GM12892 (cell line): ENCODE results near the gene CCDC154.

ENCODE experiments used
- DNase-seq: peaks from one replicate; pipeline ENCODE4 v3.0.0; 2011; ENCODE audit not compliant: insufficient read length
- FAIRE-seq: peaks from 2 replicates; lab custom pipeline; 2011; peaks lifted over from hg19 to GRCh38; lab: Jason Lieb, UNC
- POLR2A ChIP-seq: IDR thresholded peaks from 2 replicates; pipeline ENCODE4 v1.6.1; 2011; ENCODE audit warnings: low read depth, low read length, control low read depth
- POLR2AphosphoS5 ChIP-seq: IDR thresholded peaks from 2 replicates; pipeline ENCODE4 v1.6.1; 2011; ENCODE audit warnings: low read depth, low read length, control low read depth
- TAF1 ChIP-seq: IDR thresholded peaks from 2 replicates; pipeline ENCODE4 v1.6.1; 2011; ENCODE audit warnings: low read depth, mild to moderate bottlenecking, control low read depth, low read length, borderline replicate concordance

CCDC154 gene

DNA sequence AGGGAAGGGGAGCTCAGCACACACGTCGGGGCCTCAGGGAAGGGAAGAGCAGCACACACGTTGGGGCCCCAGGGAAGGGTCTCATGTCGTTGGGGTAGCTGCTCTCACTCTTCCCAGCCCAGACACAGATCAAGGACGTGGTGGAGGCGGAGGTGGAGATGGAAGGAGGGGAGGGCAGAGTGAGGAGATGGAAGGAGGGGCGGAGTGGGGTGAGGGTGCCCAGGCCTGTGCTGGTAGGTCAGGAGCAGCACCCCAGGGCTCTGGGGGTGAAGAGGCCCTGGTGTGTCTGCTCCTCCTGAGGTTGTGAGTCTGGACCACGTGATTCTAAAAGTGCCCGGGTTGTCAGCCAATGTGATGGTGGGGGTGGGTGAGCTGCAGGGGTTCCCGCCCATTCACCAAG is 15.6 kb upstream of the CCDC154 start:
- no peak for FAIRE-seq
- TF ChIP-seq POLR2A (no peak), POLR2AphosphoS5 (no peak), TAF1 (no peak)
- no peak for DNase-seq

DNA sequence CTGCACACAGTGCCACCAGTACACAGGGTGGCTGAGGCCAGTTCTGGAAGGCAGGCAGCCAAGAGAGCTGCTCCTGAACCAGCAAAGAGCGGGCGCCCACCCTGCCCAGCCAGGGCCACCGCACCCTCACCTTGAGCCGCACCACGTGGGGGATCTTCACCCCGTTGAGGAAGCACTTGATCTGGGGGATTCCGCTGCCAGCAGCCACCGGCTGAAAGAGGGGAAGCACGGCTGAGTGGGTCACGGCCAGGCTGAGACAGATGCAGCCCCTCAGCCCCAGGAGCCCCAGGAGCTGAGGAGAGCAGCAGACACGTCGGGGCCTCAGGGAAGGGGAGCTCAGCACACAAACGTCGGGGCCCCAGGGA is 14.6 kb upstream of the CCDC154 start:
- TF ChIP-seq TAF1 (no peak), POLR2A (no peak), POLR2AphosphoS5 (no peak)
- FAIRE-seq, result peak; percentile 69
- no peak for DNase-seq

DNA sequence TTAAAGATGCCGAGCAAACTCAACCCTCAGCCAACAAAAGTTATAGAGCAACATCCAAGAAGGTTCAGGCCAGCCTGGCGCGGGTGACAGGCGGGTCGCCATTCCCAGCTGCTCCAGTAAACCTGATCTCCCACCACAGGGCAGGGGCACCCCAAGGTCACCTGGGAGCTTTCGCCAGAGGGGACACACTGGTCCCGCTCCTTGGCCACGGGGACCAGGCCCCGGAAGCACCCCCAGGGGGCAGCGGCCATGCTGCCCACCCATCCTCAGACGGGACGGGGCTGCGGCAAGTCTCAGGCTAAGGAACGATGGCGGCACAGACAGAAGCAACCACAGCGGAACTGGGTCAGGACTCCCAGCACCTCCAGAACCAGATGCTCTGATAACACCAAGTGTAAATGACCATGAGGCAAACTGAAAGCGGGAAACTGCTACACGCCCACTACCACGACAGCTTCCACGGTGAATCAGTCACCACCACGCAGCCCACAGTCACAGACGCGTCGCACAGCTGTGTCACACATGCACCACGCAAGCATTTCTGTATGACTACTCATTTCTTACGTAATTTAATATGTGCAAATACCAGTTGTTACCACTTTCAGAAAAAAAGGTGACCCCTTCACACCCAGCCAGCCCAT is 14.1 kb upstream of the CCDC154 start:
- FAIRE-seq (no peak), DNase-seq (no peak)
- TF ChIP-seq POLR2A, result no peak
- TF ChIP-seq POLR2AphosphoS5, result no peak
- TF ChIP-seq TAF1, result no peak

DNA sequence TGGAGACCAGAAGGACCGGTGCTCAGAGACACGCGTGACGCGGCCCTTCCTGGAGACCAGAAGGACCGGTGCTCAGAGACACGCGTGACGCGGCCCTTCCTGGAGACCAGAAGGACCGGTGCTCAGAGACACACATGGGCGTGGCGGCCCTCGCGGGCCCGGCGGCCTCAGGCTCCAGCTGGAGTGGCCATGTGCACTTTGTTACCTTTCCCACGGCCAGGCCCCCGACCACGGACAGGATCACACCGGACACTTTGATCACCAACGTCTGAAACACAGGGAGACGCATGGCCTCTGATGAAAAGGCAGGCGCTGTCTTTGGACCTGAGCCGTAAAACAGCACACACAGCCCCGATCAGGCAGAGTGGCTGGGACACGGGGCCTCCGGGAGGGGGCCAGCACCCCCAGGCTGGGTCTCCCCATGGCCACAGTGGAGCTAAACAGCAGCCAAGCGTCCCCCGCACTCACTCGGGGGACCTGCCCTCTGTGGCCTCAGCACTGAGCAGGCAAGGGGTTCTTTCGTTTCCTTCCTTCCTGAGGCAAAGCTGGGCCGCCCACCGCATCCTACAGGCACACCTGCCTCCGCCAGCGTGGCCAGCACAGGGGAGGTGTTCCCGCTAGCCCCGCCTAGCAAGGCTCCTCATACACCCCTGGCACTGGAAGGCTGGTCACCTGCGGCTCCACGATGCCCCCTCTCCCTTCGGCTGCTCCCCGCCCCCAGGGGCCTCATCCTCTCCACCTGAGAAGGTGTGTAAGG is 13.3 kb upstream of the CCDC154 start:
- no peak for DNase-seq
- no peak for FAIRE-seq
- TF ChIP-seq POLR2A, result no peak
- no peak for TF ChIP-seq TAF1
- no peak for TF ChIP-seq POLR2AphosphoS5

DNA sequence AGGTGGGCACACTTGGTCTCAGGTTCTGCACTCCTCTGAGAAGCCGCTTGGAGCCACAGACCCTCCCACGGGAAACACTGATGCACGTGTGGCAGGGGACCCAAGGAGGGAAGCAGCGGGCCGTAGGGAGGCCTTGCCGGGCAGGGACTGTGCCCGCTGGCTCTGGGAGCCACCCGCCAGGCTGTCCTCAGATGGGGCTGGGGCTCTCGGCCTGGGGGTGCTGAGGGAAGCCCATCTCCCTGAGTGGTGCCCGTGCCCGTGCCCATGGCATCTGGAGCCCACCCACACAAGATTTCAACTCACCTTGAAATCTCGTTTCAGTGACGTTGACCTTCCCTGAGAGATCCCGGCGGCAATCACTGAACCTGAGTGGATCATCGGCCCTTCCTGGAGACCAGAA is 12.6 kb upstream of the CCDC154 start:
- DNase-seq (no peak), FAIRE-seq (no peak)
- TF ChIP-seq POLR2A (no peak), POLR2AphosphoS5 (no peak), TAF1 (no peak)

DNA sequence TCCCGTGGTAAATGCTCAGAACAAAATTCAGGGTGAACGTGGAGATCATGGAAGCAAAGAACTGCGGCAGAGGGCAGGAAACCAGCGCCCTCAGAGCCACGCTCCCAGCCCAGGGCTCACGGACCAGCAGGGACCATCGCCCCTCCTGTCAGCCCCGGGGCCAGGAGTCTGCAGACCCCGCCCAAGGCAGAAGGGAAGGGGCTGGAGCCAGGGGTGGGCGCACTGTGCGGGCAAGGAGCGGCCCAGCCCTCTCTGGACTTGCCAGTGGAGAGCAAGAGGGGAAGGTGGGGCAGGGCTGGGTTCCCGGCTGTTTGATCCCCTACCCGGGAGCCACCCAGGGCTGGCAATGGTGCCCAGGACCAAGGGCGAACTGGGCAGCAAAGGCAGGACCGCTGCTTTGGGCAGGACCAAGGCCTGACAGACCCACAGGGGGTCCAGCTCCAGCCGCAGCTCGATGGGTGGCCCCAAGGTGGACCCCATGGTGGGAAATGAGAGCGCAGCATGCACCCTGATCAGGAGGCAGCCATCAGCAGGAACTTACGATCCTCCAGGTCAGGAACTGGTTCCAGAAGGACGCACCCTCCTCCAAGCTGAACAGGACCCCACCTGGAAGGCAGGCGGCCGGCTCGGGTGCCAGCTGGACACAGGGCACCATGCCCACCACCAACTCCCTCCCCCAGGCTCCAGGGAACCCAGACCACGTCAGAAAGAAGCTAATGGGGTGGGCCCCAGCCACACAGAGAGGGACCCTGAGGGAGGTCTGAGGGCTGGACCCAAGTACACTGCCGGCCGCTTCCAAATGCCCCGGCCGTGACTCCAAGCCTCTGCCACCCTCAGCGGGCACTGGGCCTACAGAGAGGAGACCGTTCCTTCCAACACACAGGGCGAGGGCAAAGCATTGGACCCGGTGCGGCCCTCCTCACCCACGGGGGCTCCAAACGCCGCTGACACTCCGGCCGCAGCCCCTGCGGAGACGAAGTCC is 11.1 kb upstream of the CCDC154 start:
- TF ChIP-seq TAF1, result no peak
- no peak for TF ChIP-seq POLR2A
- TF ChIP-seq POLR2AphosphoS5, result no peak
- DNase-seq, result no peak
- no peak for FAIRE-seq

DNA sequence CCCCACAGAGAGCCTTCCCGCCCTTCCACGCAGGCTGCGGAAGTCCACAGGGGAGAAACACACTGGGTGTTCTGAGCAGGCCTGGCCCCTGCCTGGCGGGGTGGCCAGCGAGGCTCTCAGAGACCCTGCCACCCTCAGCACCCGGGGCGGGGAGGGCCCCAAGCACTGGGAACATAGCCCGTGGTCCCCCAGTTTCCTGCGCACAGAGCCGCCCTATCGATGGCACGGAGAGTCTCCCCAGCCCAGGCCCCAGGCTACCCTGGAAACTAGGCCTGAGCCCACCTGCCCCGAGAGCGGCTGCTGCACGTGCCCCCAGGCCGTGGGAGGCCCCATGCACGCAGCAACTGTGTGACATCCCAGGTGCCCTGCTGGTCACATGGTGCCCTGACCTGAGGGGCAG is 10.2 kb upstream of the CCDC154 start:
- no peak for FAIRE-seq
- TF ChIP-seq TAF1 (no peak), POLR2A (no peak), POLR2AphosphoS5 (no peak)
- no peak for DNase-seq

DNA sequence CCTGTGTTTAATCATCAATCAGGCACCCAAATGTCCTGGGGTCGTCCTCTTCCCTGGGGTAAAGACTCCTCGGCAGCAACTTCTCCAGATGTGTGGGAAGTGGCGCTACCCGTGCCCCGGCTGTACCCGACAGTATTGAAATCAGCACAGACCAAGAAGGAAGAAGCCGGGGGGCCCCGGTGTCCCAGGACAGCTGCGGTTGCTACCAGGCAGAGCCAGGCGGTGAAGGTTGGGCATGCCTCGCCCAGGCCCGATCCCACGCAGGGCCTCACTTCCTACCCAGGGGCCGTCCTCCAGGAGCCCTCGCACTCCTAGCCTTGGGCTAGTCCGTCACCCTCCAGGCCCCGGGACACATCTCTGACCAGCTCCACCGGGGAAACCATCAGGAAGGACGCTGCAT is 9.0 kb upstream of the CCDC154 start:
- no peak for TF ChIP-seq POLR2A
- TF ChIP-seq POLR2AphosphoS5, result no peak
- TF ChIP-seq TAF1, result no peak
- no peak for DNase-seq
- no peak for FAIRE-seq

DNA sequence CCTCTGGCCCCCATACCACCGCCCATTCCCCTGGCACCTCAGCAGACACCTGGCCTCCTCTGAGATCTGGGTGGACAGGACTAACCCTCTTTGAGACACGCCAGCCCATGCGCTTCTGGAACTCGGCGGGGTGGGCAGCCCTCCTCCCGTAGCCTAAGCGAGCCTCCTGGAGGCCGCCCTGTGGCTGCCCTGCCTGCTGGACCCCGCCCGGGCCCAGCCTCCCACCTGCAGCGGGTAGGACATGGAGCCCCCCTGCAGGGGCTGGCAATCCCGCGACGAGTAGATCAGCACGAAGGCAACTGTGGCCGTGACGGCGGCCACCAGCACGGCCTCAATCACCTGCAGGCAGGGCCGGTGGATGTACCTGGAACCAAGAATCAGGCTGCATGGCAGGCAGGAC is 8.2 kb upstream of the CCDC154 start:
- FAIRE-seq (no peak), DNase-seq (no peak)
- TF ChIP-seq POLR2A, result no peak
- no peak for TF ChIP-seq POLR2AphosphoS5
- TF ChIP-seq TAF1, result no peak

DNA sequence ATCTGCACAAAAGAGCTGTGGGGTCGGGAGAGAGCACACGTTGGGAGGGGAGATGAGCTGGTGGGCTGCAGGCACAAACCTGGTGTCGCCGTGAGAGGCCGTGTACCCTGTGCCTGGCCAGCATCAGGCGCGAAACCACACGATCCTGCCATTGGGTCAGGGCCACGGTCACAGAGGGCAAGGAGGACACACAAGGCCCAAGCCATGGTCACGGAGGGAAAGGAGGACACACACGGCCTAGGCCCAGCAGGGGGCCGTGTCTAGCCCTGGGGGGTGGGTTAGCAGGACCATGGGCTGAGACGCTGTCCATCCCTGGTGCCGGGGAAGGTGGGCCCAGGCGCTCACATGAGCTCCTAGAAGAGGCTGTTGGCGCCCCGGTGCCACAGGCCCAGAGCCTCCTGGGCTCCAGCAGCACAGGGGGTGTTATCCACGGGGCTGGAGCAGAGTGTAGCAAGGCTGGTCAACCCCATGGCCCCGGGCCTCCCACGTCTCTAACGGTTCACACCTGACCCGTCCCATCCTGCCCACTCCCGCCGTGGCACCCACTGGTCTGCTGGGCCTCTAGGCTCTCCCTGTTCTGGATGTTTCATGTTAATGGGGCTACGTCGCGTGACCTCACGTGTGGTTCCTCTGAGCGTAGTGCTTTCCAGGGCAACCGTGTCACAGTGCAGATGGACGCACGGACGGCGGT is 7.5 kb upstream of the CCDC154 start:
- no peak for FAIRE-seq

DNA sequence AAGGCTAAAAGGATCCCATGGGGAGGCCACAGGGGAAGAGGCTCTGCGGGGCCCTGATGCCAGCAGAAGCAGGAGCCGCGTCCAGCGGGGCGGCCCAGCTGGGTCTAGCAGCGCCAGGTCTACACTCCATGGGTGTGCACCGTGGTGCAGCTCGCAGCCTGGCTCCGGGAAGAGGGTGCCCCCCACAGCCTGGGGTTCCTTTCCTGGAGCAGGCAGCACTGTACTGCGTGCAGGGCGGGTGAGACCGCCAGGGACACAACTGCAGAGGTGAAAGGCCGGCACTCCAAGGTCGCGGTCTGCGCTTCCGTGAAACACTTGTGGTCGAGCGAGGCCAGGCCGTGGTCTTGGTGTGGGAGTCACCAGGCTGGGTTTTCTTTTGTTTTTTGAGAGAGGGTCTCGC is 6.5 kb upstream of the CCDC154 start:
- FAIRE-seq, result no peak
- TF ChIP-seq POLR2AphosphoS5, result no peak
- no peak for TF ChIP-seq TAF1
- TF ChIP-seq POLR2A, result no peak
- no peak for DNase-seq

More for the DNA sequence above, 7.5 kb upstream of the CCDC154 start:
- DNase-seq, result no peak
- TF ChIP-seq POLR2A, result no peak
- no peak for TF ChIP-seq TAF1
- no peak; the same call in 1 of the 2 replicates for TF ChIP-seq POLR2AphosphoS5

DNA sequence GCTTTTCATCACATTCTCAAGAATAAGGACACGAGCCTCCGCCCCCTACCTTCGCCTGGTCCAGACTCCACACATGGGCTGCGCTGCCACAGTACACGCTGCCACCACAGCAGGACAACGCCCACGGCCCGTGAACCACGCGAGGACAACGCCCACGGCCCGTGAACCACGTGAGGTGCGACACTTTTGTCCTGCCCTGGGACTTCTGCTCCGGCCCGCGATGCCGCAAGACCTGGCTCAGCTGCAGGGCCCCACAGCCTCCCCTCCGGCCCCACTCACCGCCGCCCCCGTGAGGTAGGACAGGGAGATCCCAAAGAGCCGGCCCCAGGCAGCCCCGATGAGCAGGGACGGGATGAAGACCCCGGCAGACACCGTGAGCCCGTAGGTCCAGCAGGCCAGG is 5.9 kb upstream of the CCDC154 start:
- FAIRE-seq, result no peak
- no peak for TF ChIP-seq POLR2AphosphoS5
- TF ChIP-seq POLR2A, result no peak
- no peak for TF ChIP-seq TAF1

More for the DNA sequence above, 5.9 kb upstream of the CCDC154 start:
- DNase-seq, result no peak
